ENCODE data around the gene HPCAL1. TPM values are rescaled to one million over a fixed set of nuclear protein-coding genes. Genes with fewer than 3 reads are reported as not detected.

HPCAL1 gene
- total and polyA plus RNA-seq, 3 experiments from 2014 or later, result 44.1 to 96.3 (median 47.6) TPM

- H3K27me3 Mint-ChIP-seq, result peaks cover 0 to 1% of the 10 kb centered on the region in 2 donors
- H3K36me3 Mint-ChIP-seq, result peaks cover 0 to 32% (median 8%) of the 10 kb centered on the region in 3 donors
- ChIA-PET CTCF (interaction anchor here (3.9 to 7.3 kb wide), 2 partner anchors 101 to 281 kb away, joined by 71 to 99 read pairs; partner anchors contain the start of genes HPCAL1 and RRM2), POLR2A (no interaction called here)
- H3K9me3 ChIP-seq (ENCODE audit: low read length), result no peaks in the 10 kb centered on the region
- no peak overlapping the region for H3K4me3 ChIP-seq (ENCODE audit: low read length)
- H3K4me3 Mint-ChIP-seq, result no peak overlapping the region
- peaks cover 49% of the 10 kb centered on the region for H3K4me1 ChIP-seq (ENCODE audit: insufficient read depth, low read length)
- peak overlapping the region in 2 of 8 donors; percentile 10 to 45 for H3K27ac Mint-ChIP-seq
- peaks cover 42 to 59% (median 50%) of the 10 kb centered on the region in 3 donors for H3K4me1 Mint-ChIP-seq
- no peaks in the 10 kb centered on the region for H3K27me3 ChIP-seq (ENCODE audit: insufficient read depth, low read length, poor library complexity, severe bottlenecking)
- H3K27ac ChIP-seq (ENCODE audit: low read depth, low read length), result no peak overlapping the region
- no peak for DNase-seq
- H3K36me3 ChIP-seq (ENCODE audit: insufficient read depth, low read length), result no peaks in the 10 kb centered on the region
- no peaks in the 10 kb centered on the region for H3K9me3 Mint-ChIP-seq
Measured at GRCh38 chr2:10406016-10406415, 103.3 kb downstream of the HPCAL1 start.

DNA sequence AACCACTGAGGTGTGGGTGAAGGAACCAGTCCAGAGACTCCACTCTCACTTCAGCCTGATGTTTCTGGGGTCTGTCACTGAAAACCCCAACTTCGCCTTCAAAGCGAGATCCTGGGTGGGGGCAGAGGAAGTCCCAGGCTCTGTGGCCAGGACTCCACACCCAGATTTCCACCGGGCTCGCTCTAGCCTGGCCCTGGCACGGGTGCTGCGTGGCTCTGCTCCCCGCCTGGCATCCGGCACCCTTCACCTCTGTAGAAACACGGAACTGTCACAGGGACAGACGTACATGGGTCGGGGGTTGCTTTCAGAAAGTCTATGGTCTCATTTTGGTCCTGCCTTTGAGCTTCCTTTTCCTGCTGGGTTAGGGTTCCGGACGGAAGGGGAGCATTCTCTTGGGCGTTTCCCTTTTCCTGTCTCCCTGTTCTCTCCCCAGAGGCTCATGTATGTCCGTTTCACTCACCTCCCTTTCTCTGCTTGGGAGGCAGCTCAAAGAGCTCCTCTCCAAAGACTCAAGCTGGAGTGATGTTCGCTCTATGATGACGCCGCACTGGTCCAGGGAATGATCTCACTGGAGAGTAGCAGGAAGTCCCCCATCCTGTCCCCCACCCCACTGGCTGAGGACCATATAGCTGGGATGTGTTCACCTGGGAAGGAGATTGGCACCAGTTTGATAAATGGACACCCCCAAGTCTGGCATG lies 103.9 kb downstream of the HPCAL1 start:
- DNase-seq, result no peak
- peaks cover 43% of the 10 kb centered on the region for H3K4me1 ChIP-seq (ENCODE audit: insufficient read depth, low read length)
- peaks cover 0 to 1% of the 10 kb centered on the region in 2 donors for H3K27me3 Mint-ChIP-seq
- H3K27ac Mint-ChIP-seq, result peak overlapping the region in 6 of 8 donors; percentile 24 to 99 (median 94)
- POLR2A ChIA-PET, result no interaction called here
- CTCF ChIA-PET, result interaction anchor here (3.0 to 7.3 kb wide), 6 partner anchors 27 to 282 kb away, joined by 14 to 99 read pairs (median 69); partner anchors contain the start of genes HPCAL1 and RRM2
- H3K9me3 ChIP-seq (ENCODE audit: low read length), result no peaks in the 10 kb centered on the region
- no peaks in the 10 kb centered on the region for H3K27me3 ChIP-seq (ENCODE audit: insufficient read depth, low read length, poor library complexity, severe bottlenecking)
- H3K4me3 Mint-ChIP-seq, result peak overlapping the region in 3 of 7 donors; percentile 65 to 88 (median 87)
- H3K4me1 Mint-ChIP-seq, result peaks cover 36 to 53% (median 43%) of the 10 kb centered on the region in 3 donors
- no peak overlapping the region for H3K4me3 ChIP-seq (ENCODE audit: low read length)
- no peaks in the 10 kb centered on the region for H3K36me3 ChIP-seq (ENCODE audit: insufficient read depth, low read length)
- H3K27ac ChIP-seq (ENCODE audit: low read depth, low read length), result no peak overlapping the region
- H3K9me3 Mint-ChIP-seq, result no peaks in the 10 kb centered on the region
- H3K36me3 Mint-ChIP-seq, result peaks cover 0 to 27% (median 6%) of the 10 kb centered on the region in 3 donors

GRCh38 chr2:10407432-10407831 lies 104.7 kb downstream of the HPCAL1 start:
- ChIA-PET CTCF (interaction anchor here (1.0 to 7.3 kb wide), 16 partner anchors 14 to 312 kb away, joined by 3 to 99 read pairs (median 17); partner anchors contain the start of genes HPCAL1, ODC1 and RRM2), POLR2A (interaction anchor here (1.9 to 2.1 kb wide), 3 partner anchors 40 to 104 kb away, joined by 7 to 19 read pairs (median 8); partner anchors contain the start of genes HPCAL1 and ODC1)
- Mint-ChIP-seq H3K27me3 (peaks cover 0 to 1% of the 10 kb centered on the region in 2 donors), H3K27ac (peak overlapping the region in 7 of 8 donors; percentile 79 to 99 (median 96)), H3K9me3 (no peaks in the 10 kb centered on the region), H3K36me3 (peaks cover 0 to 33% (median 6%) of the 10 kb centered on the region in 3 donors), H3K4me3 (peak overlapping the region; percentile 66 to 92 (median 88)), H3K4me1 (peaks cover 33 to 47% (median 39%) of the 10 kb centered on the region in 3 donors)
- H3K36me3 ChIP-seq (ENCODE audit: insufficient read depth, low read length), result no peaks in the 10 kb centered on the region
- H3K4me1 ChIP-seq (ENCODE audit: insufficient read depth, low read length), result peaks cover 35% of the 10 kb centered on the region
- no peaks in the 10 kb centered on the region for H3K27me3 ChIP-seq (ENCODE audit: insufficient read depth, low read length, poor library complexity, severe bottlenecking)
- H3K27ac ChIP-seq (ENCODE audit: low read depth, low read length), result peak overlapping the region; percentile 52
- no peaks in the 10 kb centered on the region for H3K9me3 ChIP-seq (ENCODE audit: low read length)
- peak overlapping the region; percentile 5 for H3K4me3 ChIP-seq (ENCODE audit: low read length)
- no peak for DNase-seq

DNA sequence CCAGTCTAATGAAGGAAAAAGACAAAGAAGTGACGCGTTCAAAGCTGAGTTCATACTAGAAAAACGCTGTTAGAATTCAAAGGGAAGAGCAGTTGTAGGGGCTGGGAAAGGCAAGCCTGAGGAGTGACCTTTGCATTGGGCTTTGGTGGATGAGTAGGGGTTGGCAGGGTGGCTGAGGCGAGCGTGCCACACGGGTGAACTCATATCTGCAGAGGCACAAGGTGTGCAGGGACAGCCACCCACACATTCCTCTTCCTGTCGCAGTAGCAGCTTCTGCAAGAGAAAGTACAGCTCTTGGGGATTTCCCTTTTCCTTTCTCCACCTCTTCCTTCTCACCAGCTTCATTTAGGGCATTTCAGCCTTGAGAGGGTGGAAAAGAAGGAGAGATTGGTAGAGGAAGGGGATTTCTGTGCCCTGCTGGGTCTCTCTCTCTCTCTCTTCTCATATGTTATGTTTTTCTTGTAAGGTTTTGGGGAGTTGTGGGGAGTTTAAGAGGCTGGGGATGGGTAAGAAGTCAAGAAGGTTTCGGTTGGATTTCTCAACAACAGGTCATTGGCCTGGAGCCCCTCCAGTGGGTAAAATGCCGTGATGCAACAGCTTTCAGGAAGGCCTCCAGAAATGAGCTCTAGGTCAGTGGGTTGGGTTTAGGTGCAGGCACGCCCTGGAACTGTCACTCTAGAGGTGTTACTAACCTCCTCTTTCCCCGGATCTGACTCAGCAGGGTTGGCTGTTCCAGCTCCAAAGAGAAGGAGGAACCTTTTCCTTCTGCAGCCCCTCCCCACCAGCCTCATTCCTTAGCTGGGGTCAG lies 105.3 kb downstream of the HPCAL1 start:
- no peaks in the 10 kb centered on the region for H3K9me3 ChIP-seq (ENCODE audit: low read length)
- H3K4me3 Mint-ChIP-seq, result peak overlapping the region; percentile 57 to 92 (median 88)

GRCh38 chr2:10408649-10409579 lies 106.2 kb downstream of the HPCAL1 start:
- peaks cover 29 to 40% (median 32%) of the 10 kb centered on the region in 3 donors for H3K4me1 Mint-ChIP-seq
- H3K36me3 Mint-ChIP-seq, result peaks cover 0 to 32% (median 4%) of the 10 kb centered on the region in 3 donors
- peaks cover 34% of the 10 kb centered on the region for H3K4me1 ChIP-seq (ENCODE audit: insufficient read depth, low read length)
- H3K36me3 ChIP-seq (ENCODE audit: insufficient read depth, low read length), result peaks cover 4% of the 10 kb centered on the region
- H3K9me3 ChIP-seq (ENCODE audit: low read length), result no peaks in the 10 kb centered on the region
- CTCF ChIA-PET, result interaction anchor here (0.7 to 7.3 kb wide), 62 partner anchors 10 to 343 kb away, joined by 3 to 99 read pairs (median 6); partner anchors contain the start of genes HPCAL1, ODC1 and RRM2
- peak overlapping the region; percentile 57 to 92 (median 88) for H3K4me3 Mint-ChIP-seq
- DNase-seq, result peak; percentile 73 to 87 (median 76)
- peak overlapping the region; percentile 79 to 99 (median 94) for H3K27ac Mint-ChIP-seq
- H3K27ac ChIP-seq (ENCODE audit: low read depth, low read length), result peak overlapping the region; percentile 52
- POLR2A ChIA-PET, result interaction anchor here (0.6 to 2.1 kb wide), 5 partner anchors 39 to 284 kb away, joined by 3 to 19 read pairs (median 7); partner anchors contain the start of genes HPCAL1 and ODC1
- H3K27me3 Mint-ChIP-seq, result peaks cover 0 to 1% of the 10 kb centered on the region in 2 donors
- H3K27me3 ChIP-seq (ENCODE audit: insufficient read depth, low read length, poor library complexity, severe bottlenecking), result no peaks in the 10 kb centered on the region
- peak overlapping the region; percentile 29 for H3K4me3 ChIP-seq (ENCODE audit: low read length)
- no peaks in the 10 kb centered on the region for H3K9me3 Mint-ChIP-seq

More for the DNA sequence above, 105.3 kb downstream of the HPCAL1 start:
- Histone ChIP-seq H3K27me3 (ENCODE audit: insufficient read depth, low read length, poor library complexity, severe bottlenecking) (no peaks in the 10 kb centered on the region), H3K4me3 (ENCODE audit: low read length) (peak overlapping the region; percentile 30), H3K4me1 (ENCODE audit: insufficient read depth, low read length) (peaks cover 34% of the 10 kb centered on the region), H3K27ac (ENCODE audit: low read depth, low read length) (peak overlapping the region; percentile 52), H3K36me3 (ENCODE audit: insufficient read depth, low read length) (no peaks in the 10 kb centered on the region)
- H3K36me3 Mint-ChIP-seq, result peaks cover 0 to 35% (median 6%) of the 10 kb centered on the region in 3 donors
- POLR2A ChIA-PET, result interaction anchor here (1.3 to 2.1 kb wide), 4 partner anchors 40 to 105 kb away, joined by 4 to 19 read pairs (median 8); partner anchors contain the start of genes HPCAL1 and ODC1
- H3K27ac Mint-ChIP-seq, result peak overlapping the region; percentile 79 to 99 (median 96)
- peak; percentile 37 to 67 (median 41) for DNase-seq
- CTCF ChIA-PET, result interaction anchor here (0.7 to 7.3 kb wide), 49 partner anchors 8 to 342 kb away, joined by 3 to 99 read pairs (median 6); partner anchors contain the start of genes HPCAL1, ODC1 and RRM2
- H3K27me3 Mint-ChIP-seq, result peaks cover 0 to 1% of the 10 kb centered on the region in 2 donors
- H3K4me1 Mint-ChIP-seq, result peaks cover 31 to 43% (median 35%) of the 10 kb centered on the region in 3 donors
- H3K9me3 Mint-ChIP-seq, result no peaks in the 10 kb centered on the region

- Mint-ChIP-seq H3K4me1 (peaks cover 29 to 37% (median 30%) of the 10 kb centered on the region in 3 donors), H3K9me3 (no peaks in the 10 kb centered on the region), H3K4me3 (no peak overlapping the region), H3K27me3 (peaks cover 0 to 1% of the 10 kb centered on the region in 2 donors), H3K36me3 (peaks cover 0 to 30% (median 4%) of the 10 kb centered on the region in 3 donors), H3K27ac (no peak overlapping the region)
- CTCF ChIA-PET, result interaction anchor here (0.5 to 7.3 kb wide), 38 partner anchors 11 to 664 kb away, joined by 3 to 99 read pairs (median 8); partner anchors contain the start of genes HPCAL1, ODC1 and RRM2
- peaks cover 34% of the 10 kb centered on the region for H3K4me1 ChIP-seq (ENCODE audit: insufficient read depth, low read length)
- POLR2A ChIA-PET, result interaction anchor here (0.5 to 0.7 kb wide), 3 partner anchors 32 to 258 kb away, joined by 3 to 7 read pairs (median 3); no protein-coding TSS in a partner anchor
- no peaks in the 10 kb centered on the region for H3K27me3 ChIP-seq (ENCODE audit: insufficient read depth, low read length, poor library complexity, severe bottlenecking)
- DNase-seq, result no peak
- no peaks in the 10 kb centered on the region for H3K9me3 ChIP-seq (ENCODE audit: low read length)
- no peak overlapping the region for H3K27ac ChIP-seq (ENCODE audit: low read depth, low read length)
- no peak overlapping the region for H3K4me3 ChIP-seq (ENCODE audit: low read length)
- H3K36me3 ChIP-seq (ENCODE audit: insufficient read depth, low read length), result peaks cover 4% of the 10 kb centered on the region
Measured at GRCh38 chr2:10410001-10410822, 107.5 kb downstream of the HPCAL1 start.
